Nephron progenitor cell (in vitro differentiated cells): Measurements from ENCODE around the gene PSMB9.

Source experiments
- DNase-seq: peaks from one replicate; pipeline ENCODE4 v3.0.0; 2021
- H3K27ac Mint-ChIP-seq: 2 replicates; pipeline ENCODE4 v1.8.0; 2021; ENCODE audit warnings: mild to moderate bottlenecking, moderate library complexity, mixed read lengths
- H3K27me3 Mint-ChIP-seq: 2 replicates; pipeline ENCODE4 v1.8.0; 2021; ENCODE audit warnings: mild to moderate bottlenecking, low read depth, mixed read lengths; ENCODE audit not compliant: poor library complexity
- H3K36me3 Mint-ChIP-seq: 2 replicates; pipeline ENCODE4 v1.8.0; 2021; ENCODE audit warnings: low read depth, mixed read lengths
- H3K4me1 Mint-ChIP-seq: 2 replicates; pipeline ENCODE4 v1.8.0; 2021; ENCODE audit warnings: mixed read lengths
- H3K4me3 Mint-ChIP-seq: 2 replicates; pipeline ENCODE4 v1.8.0; 2021; ENCODE audit warnings: mild to moderate bottlenecking, moderate library complexity, mixed read lengths
- H3K9me3 Mint-ChIP-seq: 2 replicates; pipeline ENCODE4 v1.8.0; 2021; ENCODE audit warnings: mild to moderate bottlenecking, moderate library complexity, mixed read lengths
- TF ChIP-seq, protein P1 (sequence below): fragments of 200-600 bp; sonication (generic); IDR thresholded peaks from 2 replicates; pipeline ENCODE4 v1.5.0; 2021; ENCODE audit warnings: antibody characterized with exemption

PSMB9 gene

DNA sequence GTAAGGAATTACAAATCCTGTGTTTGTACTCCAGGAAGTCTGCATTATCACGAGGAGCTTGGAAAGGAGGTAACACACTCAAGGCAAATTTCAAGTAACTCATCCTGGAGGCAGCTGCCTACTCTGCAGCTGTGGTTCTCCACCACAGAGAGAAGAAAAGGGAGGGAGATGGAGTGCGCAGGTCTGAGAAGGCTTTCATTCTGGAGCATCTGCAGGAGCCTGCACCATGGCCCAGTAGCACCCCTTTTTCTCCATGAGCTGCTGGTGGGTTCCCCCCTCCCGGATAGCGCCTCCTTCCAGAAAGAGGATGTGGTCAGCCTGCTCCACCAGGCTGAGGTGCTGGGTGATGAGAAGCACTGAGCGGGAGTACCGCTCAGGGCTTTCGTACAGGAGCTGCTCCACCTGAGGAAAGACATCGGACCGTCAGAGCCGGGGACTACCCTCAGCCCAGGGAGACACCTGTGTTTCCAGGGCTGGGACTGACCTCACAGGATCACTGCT lies 8.6 kb upstream of the PSMB9 start:
- H3K9me3 Mint-ChIP-seq: peaks cover 3% of the 10 kb centered on the region
- peaks cover 14% of the 10 kb centered on the region for H3K4me1 Mint-ChIP-seq
- no peaks in the 10 kb centered on the region for H3K36me3 Mint-ChIP-seq
- H3K27me3 Mint-ChIP-seq: peaks cover 100% of the 10 kb centered on the region
- no peak for DNase-seq
- H3K4me3 Mint-ChIP-seq: no peak overlapping the region
- H3K27ac Mint-ChIP-seq: no peak overlapping the region
- TF ChIP-seq, protein P1, sequence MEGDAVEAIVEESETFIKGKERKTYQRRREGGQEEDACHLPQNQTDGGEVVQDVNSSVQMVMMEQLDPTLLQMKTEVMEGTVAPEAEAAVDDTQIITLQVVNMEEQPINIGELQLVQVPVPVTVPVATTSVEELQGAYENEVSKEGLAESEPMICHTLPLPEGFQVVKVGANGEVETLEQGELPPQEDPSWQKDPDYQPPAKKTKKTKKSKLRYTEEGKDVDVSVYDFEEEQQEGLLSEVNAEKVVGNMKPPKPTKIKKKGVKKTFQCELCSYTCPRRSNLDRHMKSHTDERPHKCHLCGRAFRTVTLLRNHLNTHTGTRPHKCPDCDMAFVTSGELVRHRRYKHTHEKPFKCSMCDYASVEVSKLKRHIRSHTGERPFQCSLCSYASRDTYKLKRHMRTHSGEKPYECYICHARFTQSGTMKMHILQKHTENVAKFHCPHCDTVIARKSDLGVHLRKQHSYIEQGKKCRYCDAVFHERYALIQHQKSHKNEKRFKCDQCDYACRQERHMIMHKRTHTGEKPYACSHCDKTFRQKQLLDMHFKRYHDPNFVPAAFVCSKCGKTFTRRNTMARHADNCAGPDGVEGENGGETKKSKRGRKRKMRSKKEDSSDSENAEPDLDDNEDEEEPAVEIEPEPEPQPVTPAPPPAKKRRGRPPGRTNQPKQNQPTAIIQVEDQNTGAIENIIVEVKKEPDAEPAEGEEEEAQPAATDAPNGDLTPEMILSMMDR: no peak

DNA sequence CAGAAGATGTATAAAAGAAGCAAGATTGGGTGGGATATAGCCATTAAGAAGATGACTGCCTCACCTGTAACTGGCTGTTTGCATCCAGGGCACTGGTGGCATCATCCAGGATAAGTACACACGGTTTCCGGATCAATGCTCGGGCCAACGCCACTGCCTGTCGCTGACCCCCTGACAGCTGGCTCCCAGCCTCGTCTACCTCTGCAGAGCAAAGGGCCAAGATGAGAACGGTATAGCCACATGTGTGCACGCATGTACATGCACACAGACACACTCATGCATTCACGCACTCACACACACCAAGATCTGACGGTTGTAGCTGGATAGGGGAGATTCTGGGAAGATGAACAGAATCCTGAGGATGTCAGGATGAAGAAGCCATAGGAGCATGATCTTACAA lies 7.0 kb upstream of the PSMB9 start:
- no peaks in the 10 kb centered on the region for H3K9me3 Mint-ChIP-seq
- no peak for DNase-seq
- H3K4me1 Mint-ChIP-seq: peaks cover 14% of the 10 kb centered on the region
- H3K36me3 Mint-ChIP-seq: no peaks in the 10 kb centered on the region
- H3K4me3 Mint-ChIP-seq: no peak overlapping the region
- H3K27me3 Mint-ChIP-seq: peaks cover 100% of the 10 kb centered on the region
- no peak overlapping the region for H3K27ac Mint-ChIP-seq
- TF ChIP-seq, protein P1: no peak

DNA sequence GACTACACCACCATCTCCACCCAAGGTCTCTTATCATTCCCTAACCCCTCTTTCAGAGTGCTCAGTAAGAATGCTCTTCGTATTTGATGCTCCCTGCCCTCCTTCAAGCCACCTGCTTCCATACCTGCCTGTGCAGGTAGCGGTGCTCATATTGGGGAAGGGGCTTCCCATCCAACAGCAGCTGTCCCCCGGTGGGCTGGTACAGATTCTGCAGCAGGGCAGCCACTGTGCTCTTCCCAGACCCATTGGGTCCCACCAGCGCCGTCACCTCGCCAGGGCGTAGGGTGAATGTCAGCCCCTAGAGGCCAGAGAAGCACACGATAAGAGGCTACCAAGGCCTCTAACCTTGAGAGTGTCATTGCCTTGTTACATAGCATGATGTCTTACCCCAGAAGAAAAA lies 6.2 kb upstream of the PSMB9 start:
- Mint-ChIP-seq H3K4me3 (no peak overlapping the region), H3K36me3 (no peaks in the 10 kb centered on the region), H3K27me3 (peaks cover 100% of the 10 kb centered on the region), H3K27ac (no peak overlapping the region), H3K4me1 (peaks cover 21% of the 10 kb centered on the region), H3K9me3 (no peaks in the 10 kb centered on the region)
- TF ChIP-seq, protein P1: no peak
- no peak for DNase-seq

DNA sequence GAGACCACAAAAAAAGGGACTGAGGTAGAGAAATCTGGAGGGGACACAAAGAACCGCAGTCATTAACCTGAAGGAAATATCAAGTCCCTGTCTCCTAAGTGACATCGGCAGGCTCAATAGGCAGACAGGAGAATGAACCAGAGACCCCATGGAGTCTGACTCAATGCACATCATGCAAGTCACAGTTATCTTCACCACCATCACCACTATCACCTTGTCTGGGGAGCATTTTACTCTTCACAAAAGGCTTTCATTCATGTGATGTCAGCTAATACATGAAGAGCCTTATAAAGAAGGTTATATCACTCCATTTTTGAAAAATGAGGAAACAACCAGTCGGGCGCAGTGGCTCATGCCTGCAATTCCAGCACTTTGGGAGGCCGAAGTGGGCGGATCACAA lies 4.9 kb upstream of the PSMB9 start:
- no peaks in the 10 kb centered on the region for H3K9me3 Mint-ChIP-seq
- no peak overlapping the region for H3K4me3 Mint-ChIP-seq
- H3K36me3 Mint-ChIP-seq: no peaks in the 10 kb centered on the region
- DNase-seq: no peak
- peaks cover 98% of the 10 kb centered on the region for H3K27me3 Mint-ChIP-seq
- TF ChIP-seq, protein P1: no peak
- H3K4me1 Mint-ChIP-seq: peaks cover 22% of the 10 kb centered on the region
- no peak overlapping the region for H3K27ac Mint-ChIP-seq

DNA sequence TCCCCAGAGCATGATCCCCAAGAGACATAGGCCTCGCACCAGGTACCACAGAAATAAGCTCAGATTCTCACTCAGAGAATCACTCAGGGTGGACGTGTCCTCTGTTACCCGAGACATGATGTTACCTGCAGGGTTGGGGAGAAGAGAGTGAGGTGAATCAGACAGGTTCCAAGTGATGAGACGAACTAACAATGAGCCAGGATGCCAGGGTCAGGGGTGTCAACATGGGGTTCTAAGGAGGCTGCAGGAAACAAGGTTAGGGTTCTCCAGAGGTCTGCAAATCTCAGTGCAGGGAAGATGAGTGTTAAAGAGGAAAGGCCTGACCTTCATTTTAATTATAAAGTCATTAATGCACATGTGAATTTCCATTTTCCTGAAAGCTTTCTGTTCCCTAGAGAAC lies 3.0 kb upstream of the PSMB9 start:
- no peak overlapping the region for H3K27ac Mint-ChIP-seq
- H3K4me3 Mint-ChIP-seq: no peak overlapping the region
- TF ChIP-seq, protein P1: no peak
- H3K27me3 Mint-ChIP-seq: peaks cover 98% of the 10 kb centered on the region
- no peak for DNase-seq
- no peaks in the 10 kb centered on the region for H3K36me3 Mint-ChIP-seq
- peaks cover 19% of the 10 kb centered on the region for H3K4me1 Mint-ChIP-seq
- no peaks in the 10 kb centered on the region for H3K9me3 Mint-ChIP-seq

DNA sequence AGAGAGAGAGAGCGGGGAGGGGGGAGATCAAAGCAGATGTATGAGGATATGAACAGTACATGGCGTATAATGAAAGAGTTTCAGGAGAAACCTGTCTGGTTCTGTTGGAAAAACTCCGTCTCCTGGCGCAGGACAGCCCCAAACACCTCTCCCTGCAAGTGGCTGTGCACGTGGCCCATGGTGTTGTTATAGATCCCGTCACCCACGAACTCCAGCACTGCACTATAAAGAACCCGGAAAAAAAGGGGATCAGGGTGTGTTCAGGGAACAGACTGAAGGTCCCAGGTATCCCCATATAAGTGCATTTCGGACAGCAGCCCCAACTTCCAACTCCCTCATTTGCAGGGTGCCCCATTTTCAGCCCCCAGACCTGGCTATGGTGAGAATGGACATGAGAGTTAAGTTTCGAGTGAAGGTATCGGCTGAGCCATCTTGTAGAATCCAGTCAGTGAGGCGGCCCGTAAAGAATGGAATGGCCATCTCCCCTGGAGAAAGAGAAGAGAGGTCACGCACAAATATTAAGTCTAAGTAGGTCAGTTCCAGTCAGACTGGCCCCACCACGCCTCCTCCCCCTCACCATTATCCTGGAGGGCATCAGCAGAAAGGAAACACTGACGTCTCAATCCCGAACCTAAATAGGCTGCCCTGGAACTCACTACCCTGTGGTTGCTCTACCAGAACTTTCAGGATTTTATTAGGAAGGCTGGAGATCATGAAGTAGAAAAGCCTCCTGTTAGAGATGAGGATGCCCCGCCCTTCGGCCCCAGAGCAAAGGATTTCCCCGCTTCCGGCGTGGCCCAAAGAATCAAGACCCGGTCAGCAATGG lies 1.8 kb upstream of the PSMB9 start:
- H3K27me3 Mint-ChIP-seq: peaks cover 98% of the 10 kb centered on the region
- no peaks in the 10 kb centered on the region for H3K9me3 Mint-ChIP-seq
- DNase-seq: no peak
- H3K4me1 Mint-ChIP-seq: peaks cover 19% of the 10 kb centered on the region
- H3K27ac Mint-ChIP-seq: no peak overlapping the region
- peak overlapping the region; percentile 61 for H3K4me3 Mint-ChIP-seq
- no peaks in the 10 kb centered on the region for H3K36me3 Mint-ChIP-seq
- TF ChIP-seq, protein P1: no peak
